ENCODE results near the gene CEP85L.
A peak's percentile ranks its signal among the peaks of the same experiment; 100 is the strongest.

CEP85L gene

GRCh38 chr6:118621799-118622470 is 29.5 kb downstream of the CEP85L start:
- DNase-seq (ENCODE audit: low read depth), result no peak

- no peak for DNase-seq (ENCODE audit: low read depth)
Measured at GRCh38 chr6:118620202-118620601, 31.2 kb downstream of the CEP85L start.

- peak; percentile 46 for DNase-seq (ENCODE audit: low read depth)
Measured at GRCh38 chr6:118618676-118619377, 32.6 kb downstream of the CEP85L start.

- no peak for DNase-seq (ENCODE audit: low read depth)
Measured at GRCh38 chr6:118617417-118617816, 34.0 kb downstream of the CEP85L start.

GRCh38 chr6:118611334-118611733 is 40.1 kb downstream of the CEP85L start:
- DNase-seq (ENCODE audit: low read depth), result no peak

- no peak for DNase-seq (ENCODE audit: low read depth)
Measured at GRCh38 chr6:118606858-118607257, 44.5 kb downstream of the CEP85L start.

- DNase-seq (ENCODE audit: low read depth), result no peak
Measured at GRCh38 chr6:118606268-118606667, 45.1 kb downstream of the CEP85L start.

GRCh38 chr6:118603372-118603771 is 48.0 kb downstream of the CEP85L start:
- no peak for DNase-seq (ENCODE audit: low read depth)

GRCh38 chr6:118602300-118602699 is 49.1 kb downstream of the CEP85L start:
- DNase-seq (ENCODE audit: low read depth), result no peak

GRCh38 chr6:118598324-118598723 is 53.1 kb downstream of the CEP85L start:
- DNase-seq (ENCODE audit: low read depth), result no peak

GRCh38 chr6:118597636-118598035 is 53.8 kb downstream of the CEP85L start:
- no peak for DNase-seq (ENCODE audit: low read depth)

- DNase-seq (ENCODE audit: low read depth), result no peak
Measured at GRCh38 chr6:118596774-118597320, 54.5 kb downstream of the CEP85L start.

GRCh38 chr6:118594877-118595276 is 56.5 kb downstream of the CEP85L start:
- no peak for DNase-seq (ENCODE audit: low read depth)

- DNase-seq (ENCODE audit: low read depth), result no peak
Measured at GRCh38 chr6:118591897-118592296, 59.5 kb downstream of the CEP85L start.

- DNase-seq (ENCODE audit: low read depth), result no peak
Measured at GRCh38 chr6:118589649-118590365, 61.6 kb downstream of the CEP85L start.

- no peak for DNase-seq (ENCODE audit: low read depth)
Measured at GRCh38 chr6:118589186-118589585, 62.2 kb downstream of the CEP85L start.

- no peak for DNase-seq (ENCODE audit: low read depth)
Measured at GRCh38 chr6:118588626-118589025, 62.8 kb downstream of the CEP85L start.

- no peak for DNase-seq (ENCODE audit: low read depth)
Measured at GRCh38 chr6:118586746-118587485, 64.5 kb downstream of the CEP85L start.

GRCh38 chr6:118584911-118585310 is 66.5 kb downstream of the CEP85L start:
- DNase-seq (ENCODE audit: low read depth), result no peak

- no peak for DNase-seq (ENCODE audit: low read depth)
Measured at GRCh38 chr6:118581489-118581959, 69.9 kb downstream of the CEP85L start.

- no peak for DNase-seq (ENCODE audit: low read depth)
Measured at GRCh38 chr6:118580585-118581419, 70.6 kb downstream of the CEP85L start.

All from T follicular helper cell (primary cell).